H9 (cell line): ENCODE results near the gene ZNF555. TPM values are rescaled to one million over a fixed set of nuclear protein-coding genes. Genes with fewer than 3 reads are reported as not detected.

ENCODE experiments used
- DNase-seq: peaks from one replicate; pipeline ENCODE4 v3.0.0-alpha.2; 2017
- H2AFZ ChIP-seq: one replicate; pipeline ENCODE4 v1.6.1; 2013; ENCODE audit warnings: mild to moderate bottlenecking, low read length, control low read depth, moderate library complexity
- H2AK5ac ChIP-seq: 2 replicates; pipeline ENCODE4 v1.6.1; 2013; ENCODE audit warnings: low read length, control low read depth, mixed read lengths; ENCODE audit not compliant: insufficient read length
- H2BK120ac ChIP-seq: one replicate; pipeline ENCODE4 v1.6.1; 2013; ENCODE audit warnings: low read depth, mild to moderate bottlenecking, low read length, control low read depth, inconsistent platforms; ENCODE audit not compliant: poor library complexity, severe bottlenecking
- H2BK12ac ChIP-seq: 2 replicates; pipeline ENCODE4 v1.6.1; 2013; ENCODE audit warnings: low read length, control low read depth, mixed read lengths, low read depth; ENCODE audit not compliant: insufficient read length
- H2BK15ac ChIP-seq: 2 replicates; pipeline ENCODE4 v1.6.1; 2013; ENCODE audit warnings: low read depth, low read length, control low read depth
- H2BK20ac ChIP-seq: one replicate; pipeline ENCODE4 v1.6.1; 2013; ENCODE audit warnings: low read depth, mild to moderate bottlenecking, low read length, control low read depth, inconsistent platforms; ENCODE audit not compliant: poor library complexity, severe bottlenecking
- H2BK5ac ChIP-seq: 2 replicates; pipeline ENCODE4 v1.6.1; 2013; ENCODE audit warnings: low read length, control low read depth, mixed read lengths; ENCODE audit not compliant: insufficient read length
- H3K14ac ChIP-seq: 2 replicates; pipeline ENCODE4 v1.6.1; 2013; ENCODE audit warnings: low read length, control low read depth; ENCODE audit not compliant: insufficient read depth
- H3K18ac ChIP-seq: 2 replicates; pipeline ENCODE4 v1.6.1; 2013; ENCODE audit warnings: low read depth, mild to moderate bottlenecking, mixed read lengths, low read length, control low read depth; ENCODE audit not compliant: insufficient read length
- H3K23ac ChIP-seq: 2 replicates; pipeline ENCODE4 v1.6.1; 2013; ENCODE audit warnings: low read length, control low read depth, mixed read lengths, low read depth; ENCODE audit not compliant: insufficient read length
- H3K23me2 ChIP-seq: 2 replicates; pipeline ENCODE4 v1.6.1; 2013; ENCODE audit warnings: low read depth, mild to moderate bottlenecking, mixed read lengths, low read length, control low read depth; ENCODE audit not compliant: insufficient read length, poor library complexity, severe bottlenecking
- H3K27ac ChIP-seq: 2 replicates; pipeline ENCODE4 v1.5.1; 2013; ENCODE audit warnings: low read length, control low read depth, mixed read lengths, low read depth; ENCODE audit not compliant: insufficient read length
- H3K27me3 ChIP-seq: 2 replicates; pipeline ENCODE4 v1.6.1; 2013; ENCODE audit warnings: low read length, control low read depth, inconsistent platforms; ENCODE audit not compliant: insufficient read depth
- H3K4ac ChIP-seq: 2 replicates; pipeline ENCODE4 v1.6.1; 2013; ENCODE audit warnings: low read depth, mild to moderate bottlenecking, control low read depth, inconsistent platforms, low read length, moderate library complexity
- H3K4me1 ChIP-seq: 2 replicates; pipeline ENCODE4 v1.6.1; 2013; ENCODE audit warnings: low read length, control low read depth, inconsistent platforms; ENCODE audit not compliant: insufficient read depth
- H3K4me2 ChIP-seq: 2 replicates; pipeline ENCODE4 v1.6.1; 2013; ENCODE audit warnings: low read length, control low read depth, mixed read lengths; ENCODE audit not compliant: insufficient read length, insufficient read depth
- H3K56ac ChIP-seq: 2 replicates; pipeline ENCODE4 v1.6.1; 2013; ENCODE audit warnings: low read depth, mild to moderate bottlenecking, mixed read lengths, low read length, control low read depth; ENCODE audit not compliant: insufficient read length
- H3K79me1 ChIP-seq: 2 replicates; pipeline ENCODE4 v1.6.1; 2013; ENCODE audit warnings: low read depth, mild to moderate bottlenecking, moderate library complexity, low read length, control low read depth, inconsistent platforms; ENCODE audit not compliant: insufficient read depth, poor library complexity, severe bottlenecking
- H3K79me2 ChIP-seq: 2 replicates; pipeline ENCODE4 v1.6.1; 2013; ENCODE audit warnings: low read length, control low read depth, inconsistent platforms; ENCODE audit not compliant: insufficient read depth
- H3K9ac ChIP-seq: 2 replicates; pipeline ENCODE4 v1.6.1; 2013; ENCODE audit warnings: low read length, control low read depth, mixed read lengths; ENCODE audit not compliant: insufficient read length; ENCODE audit errors: extremely low read depth
- H3K9me3 ChIP-seq: one replicate; pipeline ENCODE4 v1.6.1; 2013; ENCODE audit warnings: low read depth, low read length, inconsistent platforms; ENCODE audit not compliant: control insufficient read depth
- H3T11ph ChIP-seq: one replicate; pipeline ENCODE4 v1.6.1; 2013; ENCODE audit warnings: mild to moderate bottlenecking, low read length, control low read depth, inconsistent platforms
- H4K20me1 ChIP-seq: one replicate; pipeline ENCODE4 v1.6.1; 2013; ENCODE audit not compliant: control insufficient read depth, insufficient read length, insufficient read depth
- H4K5ac ChIP-seq: 2 replicates; pipeline ENCODE4 v1.6.1; 2013; ENCODE audit warnings: low read depth, mild to moderate bottlenecking, mixed read lengths, low read length, control low read depth; ENCODE audit not compliant: insufficient read length
- H4K8ac ChIP-seq: replicated peaks from 2 replicates; pipeline ENCODE4 v1.6.1; 2013; ENCODE audit warnings: low read length, control low read depth, mixed read lengths, low read depth; ENCODE audit not compliant: insufficient read length
- H4K91ac ChIP-seq: 2 replicates; pipeline ENCODE4 v1.6.1; 2013; ENCODE audit warnings: low read depth, mild to moderate bottlenecking, moderate library complexity, mixed read lengths, low read length, control low read depth; ENCODE audit not compliant: insufficient read length
- H3K27ac Mint-ChIP-seq, 3 experiments: 2 replicates in 2 of 3; 3 replicates in 1 of 3; pipeline ENCODE4 v1.8.0; 2020 to 2021; ENCODE audit warnings: mixed read lengths in 3 of 3, mild to moderate bottlenecking in 1 of 3, moderate library complexity in 1 of 3
- H3K27me3 Mint-ChIP-seq: 2 replicates; pipeline ENCODE4 v1.8.0; 2021; ENCODE audit warnings: low read depth, mild to moderate bottlenecking, moderate library complexity, mixed read lengths
- H3K36me3 Mint-ChIP-seq, 3 experiments: 2 replicates in 2 of 3; 3 replicates in 1 of 3; pipeline ENCODE4 v1.8.0; 2020 to 2021; ENCODE audit warnings: low read depth in 3 of 3, mixed read lengths in 3 of 3; ENCODE audit not compliant: insufficient read depth in 1 of 3
- H3K4me1 Mint-ChIP-seq, 2 experiments: 2 replicates each; pipeline ENCODE4 v1.8.0; 2020; ENCODE audit warnings: mixed read lengths in 2 of 2
- H3K4me3 Mint-ChIP-seq, 2 experiments: 2 replicates in 1 of 2; 3 replicates in 1 of 2; pipeline ENCODE4 v1.8.0; 2020 to 2021; ENCODE audit warnings: mild to moderate bottlenecking in 2 of 2, mixed read lengths in 2 of 2, moderate library complexity in 1 of 2
- H3K9me3 Mint-ChIP-seq, 2 experiments: 2 replicates in 1 of 2; 3 replicates in 1 of 2; pipeline ENCODE4 v1.8.0; 2020; ENCODE audit warnings: mild to moderate bottlenecking in 2 of 2, mixed read lengths in 2 of 2, moderate library complexity in 1 of 2
- WGBS: extraction: QIAGEN DNeasy Blood & Tissue Kit; methylation state at CpG from one replicate; pipeline ENCODE4 v1.1.7; 2013; ENCODE audit warnings: missing lambda C conversion rate, low lambda C conversion rate, mixed read lengths; ENCODE audit not compliant: insufficient read length; ENCODE audit errors: extremely low coverage; 5-methylcytosine and 5-hydroxymethylcytosine counted together
- total RNA-seq: library from RNA; stranded (reverse); gene quantifications from 2 replicates; pipeline ENCODE4 v1.2.1, GENCODE V29; 2021
- TF ChIP-seq, protein P1 (sequence below): fragments of 200-600 bp; sonication (generic); conservative IDR thresholded peaks from 3 replicates; pipeline ENCODE4 v1.8.0; 2021; ENCODE audit warnings: antibody characterized with exemption, mild to moderate bottlenecking

ZNF555 gene
- total RNA-seq, 1 experiment from 2014 or later: 7.8 TPM

DNA sequence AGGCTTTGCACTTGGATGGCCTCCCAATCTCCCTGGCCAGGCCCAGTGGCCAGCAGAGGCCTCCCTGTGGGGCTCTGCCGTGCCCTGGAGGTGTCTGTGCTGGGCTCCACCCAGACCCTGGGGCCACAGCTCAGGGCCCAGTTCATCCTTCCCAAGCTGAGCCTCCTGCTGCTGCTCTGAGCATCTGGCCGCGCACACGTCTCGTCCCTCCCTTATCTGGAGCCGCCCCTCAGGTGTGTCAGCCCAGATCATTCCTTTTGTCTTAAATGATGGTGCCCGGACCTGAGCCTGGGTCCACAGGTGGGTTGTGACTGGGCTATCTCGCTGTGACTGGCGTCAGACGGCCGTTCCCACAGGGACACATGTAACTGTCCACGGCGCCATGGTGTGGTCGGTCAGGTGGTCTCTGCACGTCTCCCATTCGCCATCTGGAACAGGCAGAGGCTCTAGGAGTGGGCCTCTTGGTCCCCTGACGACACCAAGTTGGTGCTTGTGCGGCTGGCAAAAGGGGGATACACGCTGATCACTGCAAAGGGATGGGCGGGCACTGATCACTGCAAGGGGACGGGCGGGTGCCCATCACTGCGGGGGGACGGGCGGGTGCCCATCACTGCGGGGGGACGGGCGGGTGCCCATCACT is 35.9 kb upstream of the ZNF555 start:
- Histone ChIP-seq H3K18ac (no peak overlapping the region), H2BK20ac (no peak overlapping the region), H3K9ac (no peak overlapping the region), H3K23ac (no peak overlapping the region), H3K79me2 (no peaks in the 10 kb centered on the region), H3K56ac (no peak overlapping the region), H3K23me2 (no peaks in the 10 kb centered on the region), H4K91ac (no peak overlapping the region), H3K4me2 (no peak overlapping the region), H2BK5ac (no peak overlapping the region), H3K4ac (no peak overlapping the region), H2BK15ac (no peak overlapping the region), H3K14ac (no peak overlapping the region), H2BK120ac (no peak overlapping the region), H3K27me3 (no peaks in the 10 kb centered on the region), H3K27ac (no peak overlapping the region), H4K20me1 (no peaks in the 10 kb centered on the region), H2AFZ (no peak overlapping the region), H3K4me1 (no peaks in the 10 kb centered on the region), H3K9me3 (no peaks in the 10 kb centered on the region), H4K5ac (no peak overlapping the region), H3T11ph (no peak overlapping the region), H2BK12ac (no peak overlapping the region), H4K8ac (no peak overlapping the region), H2AK5ac (no peak overlapping the region), H3K79me1 (peaks cover 4% of the 10 kb centered on the region)
- no CpG with 5 or more reads among the region's 28 CpGs for WGBS
- TF ChIP-seq, protein P1, sequence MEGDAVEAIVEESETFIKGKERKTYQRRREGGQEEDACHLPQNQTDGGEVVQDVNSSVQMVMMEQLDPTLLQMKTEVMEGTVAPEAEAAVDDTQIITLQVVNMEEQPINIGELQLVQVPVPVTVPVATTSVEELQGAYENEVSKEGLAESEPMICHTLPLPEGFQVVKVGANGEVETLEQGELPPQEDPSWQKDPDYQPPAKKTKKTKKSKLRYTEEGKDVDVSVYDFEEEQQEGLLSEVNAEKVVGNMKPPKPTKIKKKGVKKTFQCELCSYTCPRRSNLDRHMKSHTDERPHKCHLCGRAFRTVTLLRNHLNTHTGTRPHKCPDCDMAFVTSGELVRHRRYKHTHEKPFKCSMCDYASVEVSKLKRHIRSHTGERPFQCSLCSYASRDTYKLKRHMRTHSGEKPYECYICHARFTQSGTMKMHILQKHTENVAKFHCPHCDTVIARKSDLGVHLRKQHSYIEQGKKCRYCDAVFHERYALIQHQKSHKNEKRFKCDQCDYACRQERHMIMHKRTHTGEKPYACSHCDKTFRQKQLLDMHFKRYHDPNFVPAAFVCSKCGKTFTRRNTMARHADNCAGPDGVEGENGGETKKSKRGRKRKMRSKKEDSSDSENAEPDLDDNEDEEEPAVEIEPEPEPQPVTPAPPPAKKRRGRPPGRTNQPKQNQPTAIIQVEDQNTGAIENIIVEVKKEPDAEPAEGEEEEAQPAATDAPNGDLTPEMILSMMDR: no peak
- Mint-ChIP-seq H3K9me3 (no peaks in the 10 kb centered on the region), H3K36me3 (peaks cover 28 to 77% (median 71%) of the 10 kb centered on the region in 3 experiments), H3K27me3 (no peaks in the 10 kb centered on the region; the same call in 1 of the 2 replicates), H3K27ac (no peak overlapping the region; a peak in 1 of 7 replicates), H3K4me3 (no peak overlapping the region), H3K4me1 (no peaks in the 10 kb centered on the region)
- DNase-seq: no peak
